ENCODE measurements around the gene ZNF770.

GRCh38 chr15:34973512-34973911 is 14.6 kb downstream of the ZNF770 start:
- TF ChIP-seq CTCF (conservative IDR thresholded peaks at IDR 0.05 in 1 of 2, IDR thresholded peaks at IDR 0.05 in 1 of 2; ENCODE audit: extremely low read depth in 1 of 2, insufficient read depth in 1 of 2, low read depth in 1 of 2, low read length in 2 of 2) (no peak), EZH2 (IDR thresholded peaks at IDR 0.05; ENCODE audit: borderline replicate concordance, low read length) (no peak)

Measured in mammary epithelial cell (primary cell).